HG03039 (cell line): ENCODE results near the gene RPS13.
"Not testable (repeated sequence)": the region's sequence is repeated elsewhere in the genome, so short reads cannot be mapped to it uniquely, and the experiment has no call there.

ENCODE experiments used
- ATAC-seq: cut with Tn5 transposase; IDR thresholded peaks from one replicate; pipeline ENCODE4 v1.9.1; 2021; ENCODE audit warnings: mild to moderate bottlenecking, moderate library complexity; ENCODE audit not compliant: unreplicated experiment

The RPS13 gene

DNA sequence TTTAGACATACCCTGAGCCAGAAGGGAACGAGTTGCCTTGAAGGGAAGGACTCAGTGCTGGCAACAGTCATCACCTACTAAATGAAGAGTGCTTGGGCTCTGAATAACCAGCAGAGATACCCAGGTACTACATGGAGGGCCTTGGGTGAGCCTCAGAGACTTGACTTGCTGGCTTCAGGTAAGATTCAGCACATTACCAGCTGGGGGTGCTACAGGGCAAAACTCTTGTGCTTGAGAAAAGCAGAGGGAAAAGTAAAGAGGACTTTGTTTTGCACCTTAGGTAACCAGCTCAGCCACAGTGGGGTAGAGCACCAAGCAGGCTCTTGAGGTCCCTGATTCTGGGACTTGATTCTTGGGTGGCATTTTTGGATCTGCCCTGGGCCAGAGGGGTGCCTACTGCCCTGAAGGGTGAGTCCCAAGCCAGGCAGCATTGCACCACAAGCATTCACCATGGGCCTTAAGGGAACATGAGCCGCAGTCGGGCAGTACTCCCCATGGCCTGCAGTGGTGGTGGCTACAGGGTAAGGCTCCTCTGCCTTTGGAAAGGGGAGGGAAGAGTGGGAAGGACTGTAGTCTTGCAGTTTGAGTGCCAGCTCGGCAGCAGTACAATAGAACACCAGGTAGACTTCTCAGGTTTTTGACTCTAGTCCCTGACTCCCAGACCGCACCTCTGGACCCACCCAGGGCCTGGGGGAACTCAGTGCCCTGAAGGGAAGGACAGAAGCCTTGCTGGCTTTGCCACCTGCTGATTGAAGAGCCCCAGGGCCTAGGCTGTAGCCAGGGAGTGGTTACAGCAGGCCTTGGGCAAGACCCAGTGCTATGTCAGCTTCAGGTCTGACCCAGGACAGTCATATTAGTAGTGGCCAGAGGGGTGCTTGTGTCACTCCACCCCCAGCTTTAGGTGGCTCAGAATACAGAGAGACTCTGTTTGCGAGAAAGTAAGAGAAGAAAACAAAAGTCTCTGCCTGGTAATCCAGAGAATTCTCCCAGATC is 40.5 kb downstream of the RPS13 start:
- ATAC-seq: no peak

DNA sequence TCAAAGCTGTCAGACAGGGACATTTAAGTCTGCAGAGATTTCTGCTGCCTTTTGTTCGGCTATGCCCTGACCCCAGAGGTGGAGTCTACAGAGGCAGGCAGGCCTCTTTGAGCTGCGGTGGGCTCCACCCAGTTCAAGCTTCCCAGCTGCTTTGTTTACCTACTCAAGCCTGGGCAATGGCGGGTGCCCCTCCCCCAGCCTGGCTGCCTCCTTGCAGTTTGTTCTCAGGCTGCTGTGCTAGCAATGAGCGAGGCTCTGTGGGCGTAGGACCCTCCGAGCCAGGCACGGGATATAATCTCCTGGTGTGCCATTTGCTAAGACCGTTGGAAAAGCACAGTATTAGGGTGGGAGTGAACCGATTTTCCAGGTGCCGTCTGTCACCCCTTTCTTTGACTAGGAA is 43.4 kb downstream of the RPS13 start:
- not testable (repeated sequence) for ATAC-seq

GRCh38 chr11:17026487-17027082 is 50.9 kb downstream of the RPS13 start:
- ATAC-seq: no peak

DNA sequence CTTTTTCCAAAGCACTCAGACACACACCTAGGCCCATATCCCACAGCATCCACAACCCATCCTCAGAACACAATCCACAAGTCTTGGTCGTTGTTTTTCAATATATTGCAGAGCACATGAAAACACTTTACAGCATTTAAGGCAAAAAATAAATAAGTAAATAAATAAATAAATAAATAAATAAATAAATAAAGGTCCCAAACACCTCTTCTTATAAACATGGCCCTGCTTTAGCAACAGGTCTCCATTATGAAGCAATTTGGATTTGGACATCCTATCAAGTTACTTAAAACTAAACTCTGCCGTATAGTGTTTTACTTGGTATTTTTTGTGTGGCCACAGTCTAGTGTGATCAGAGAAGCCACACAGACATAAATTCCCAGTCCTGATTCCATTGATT is 52.5 kb downstream of the RPS13 start:
- no peak for ATAC-seq
